Aorta (tissue), 5 donors: ENCODE data around the gene SPATS2L. TPM values are rescaled to one million over a fixed set of nuclear protein-coding genes. Genes with fewer than 3 reads are reported as not detected.

ENCODE experiments used
- ATAC-seq: fragments of 200-7000 bp; cut with Tn5 transposase; one replicate; pipeline ENCODE4 v1.9.1; 2022; ENCODE audit warnings: moderate library complexity; ENCODE audit not compliant: low FRiP score
- DNase-seq, 2 donors: peaks; one replicate each; pipeline ENCODE4 v3.0.0-alpha.2; 2020
- H3K27ac ChIP-seq, 2 donors: one replicate each; pipeline ENCODE4 v1.5.1; 2013; ENCODE audit warnings: low read length in 2 of 2, mild to moderate bottlenecking in 2 of 2, moderate library complexity in 2 of 2, control low read depth in 1 of 2, inconsistent platforms in 1 of 2, low read depth in 1 of 2
- H3K27me3 ChIP-seq, 2 donors: one replicate each; pipeline ENCODE4 v1.6.1; 2013; ENCODE audit warnings: control low read depth in 1 of 2, low read length in 1 of 2, mild to moderate bottlenecking in 1 of 2, moderate library complexity in 1 of 2; ENCODE audit not compliant: insufficient read depth in 2 of 2, control insufficient read depth in 1 of 2
- H3K36me3 ChIP-seq, 2 donors: one replicate each; pipeline ENCODE4 v1.6.1; 2013; ENCODE audit warnings: control low read depth in 1 of 2, low read length in 1 of 2, mild to moderate bottlenecking in 1 of 2; ENCODE audit not compliant: insufficient read depth in 2 of 2, control insufficient read depth in 1 of 2
- H3K4me1 ChIP-seq, 2 donors: one replicate each; pipeline ENCODE4 v1.6.1; 2013; ENCODE audit warnings: low read length in 2 of 2, control low read depth in 1 of 2, mild to moderate bottlenecking in 1 of 2, moderate library complexity in 1 of 2; ENCODE audit not compliant: insufficient read depth in 2 of 2, control insufficient read depth in 1 of 2
- H3K4me3 ChIP-seq, 2 donors: one replicate each; pipeline ENCODE4 v1.5.1; 2013; ENCODE audit warnings: low read length in 2 of 2, control low read depth in 1 of 2, mild to moderate bottlenecking in 1 of 2
- H3K9me3 ChIP-seq: one replicate; pipeline ENCODE4 v1.6.1; 2013; ENCODE audit warnings: mild to moderate bottlenecking, low read length; ENCODE audit not compliant: control insufficient read depth
- WGBS, 2 donors: extraction: QIAGEN DNeasy Blood & Tissue Kit; methylation state at CpG; one replicate each; pipeline ENCODE4 v1.1.7; 2013; 5-methylcytosine and 5-hydroxymethylcytosine counted together
- intact Hi-C, 2 donors: fragments of 100-400 bp; cut with DNase I; formaldehyde crosslinking; loops; one replicate each; pipeline versions ENCODE4 v1.14.2 to v1.15.0; 2022
- polyA plus RNA-seq, 2 donors: library from polyadenylated mRNA; stranded (reverse); fragments of 200-250 nt; gene quantifications; one replicate each; pipeline ENCODE4 v1.2.3, GENCODE V29; 2013
- total RNA-seq, 2 donors: library from RNA; stranded (reverse); fragmentation: NEBNext Ultra II Directional; extraction: Animal tissue kit (Norgen Biotek cat#: 25700); gene quantifications; one replicate each; pipeline ENCODE4 v1.2.1, GENCODE V29; 2021
- donor health status: healthy with polysubstance abuse.
- donor health status: Bipolar disorder and iron deficiency.
- donor health status: DM: no; HTN: no; CAD: no.
- donor health status: DM: no; HTN: no; CAD: no.
- donor health status: DM: yes; HTN: yes; CAD: no.

Gene SPATS2L
- total and polyA plus RNA-seq, 4 donors, result 45.0 to 82.0 (median 63.7) TPM

DNA sequence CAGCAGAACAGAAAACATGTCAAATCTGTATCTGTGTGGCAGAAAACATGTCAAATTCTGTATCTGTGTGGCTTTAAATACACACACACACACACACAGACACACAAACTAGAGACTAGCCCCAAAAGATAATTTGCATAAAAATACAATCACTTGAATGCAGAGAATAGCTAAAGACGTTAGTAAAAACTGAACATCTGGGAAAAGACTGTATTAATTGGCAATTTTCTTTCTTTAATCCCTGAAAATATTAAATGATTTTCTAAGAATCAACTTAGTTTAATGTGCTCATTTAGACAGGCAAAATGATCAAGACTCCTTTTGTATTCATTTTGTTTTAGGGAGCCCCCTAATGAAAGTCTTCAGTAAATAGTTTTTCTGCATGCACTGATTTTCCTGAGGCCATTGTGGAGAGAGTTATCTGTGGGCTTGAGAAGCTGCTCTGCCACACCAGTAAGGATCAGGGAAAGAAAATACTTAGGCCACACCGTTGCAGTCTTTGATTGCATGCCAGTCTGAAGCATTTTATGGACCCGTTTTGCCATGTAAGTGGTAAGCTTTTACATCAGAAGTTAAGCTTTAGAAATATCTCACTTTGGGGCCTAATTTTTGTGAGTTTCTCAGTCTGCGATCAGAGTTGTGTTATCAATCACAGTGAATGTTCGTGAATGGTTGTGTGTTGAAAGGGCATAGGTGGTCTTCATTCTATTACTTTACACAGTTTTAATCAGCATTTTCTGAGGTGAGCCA, 2.2 kb downstream of the SPATS2L start:
- no peaks in the 10 kb centered on the region for H3K9me3 ChIP-seq
- no peak overlapping the region for H3K4me3 ChIP-seq
- H3K27ac ChIP-seq, result no peak overlapping the region
- peaks cover 0 to 5% of the 10 kb centered on the region in 2 donors for H3K4me1 ChIP-seq
- 38 to 45% methylated on average over 5 of the region's 5 CpGs for WGBS, 2 donors
- ATAC-seq, result no peak
- no peaks in the 10 kb centered on the region for H3K36me3 ChIP-seq
- DNase-seq, result no peak
- H3K27me3 ChIP-seq, result no peaks in the 10 kb centered on the region
- intact Hi-C loops, result loop anchor here in 1 of 2 donors (10.0 kb wide), 2 partner anchors 96 to 166 kb away; no protein-coding TSS in a partner anchor

DNA sequence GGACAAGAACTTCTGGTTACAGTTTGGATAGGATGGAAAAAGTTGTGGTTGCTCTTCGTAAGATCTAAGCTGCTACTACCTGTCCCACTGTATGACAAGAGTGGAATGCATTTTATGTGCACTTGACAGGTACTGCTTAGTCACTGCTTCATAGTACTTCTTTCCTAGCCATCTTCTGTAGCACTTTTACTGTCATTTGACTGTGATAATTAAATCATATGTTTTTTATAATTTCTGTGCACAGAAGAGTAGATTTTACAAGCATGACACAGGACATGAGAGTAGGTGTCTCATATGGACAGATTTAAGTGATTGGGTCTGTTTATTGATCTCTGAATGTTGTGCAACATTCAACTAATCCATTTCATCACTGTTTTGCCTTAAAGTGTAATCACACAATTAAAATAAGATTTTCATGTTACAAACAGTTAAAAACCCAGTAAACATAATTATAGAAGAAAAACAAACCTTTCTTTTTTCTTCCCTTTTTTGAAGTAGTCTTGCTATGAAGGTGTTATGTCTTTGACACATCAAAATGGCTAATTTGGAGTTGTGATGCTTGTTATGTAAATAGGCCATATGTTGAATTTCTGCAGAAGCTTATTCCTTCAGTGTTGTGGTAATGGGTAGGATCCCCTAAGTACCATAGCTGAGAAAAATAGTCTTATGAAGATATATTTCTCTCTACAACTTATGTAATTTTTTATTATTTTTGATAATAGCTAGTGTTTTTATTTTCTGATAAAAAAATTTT, 3.0 kb downstream of the SPATS2L start:
- Histone ChIP-seq H3K27ac (no peak overlapping the region), H3K27me3 (no peaks in the 10 kb centered on the region), H3K36me3 (no peaks in the 10 kb centered on the region), H3K4me1 (peaks cover 0 to 5% of the 10 kb centered on the region in 2 donors), H3K4me3 (no peak overlapping the region), H3K9me3 (no peaks in the 10 kb centered on the region)
- WGBS, 2 donors, result 92 to 95% methylated on average over 1 of the region's 1 CpG
- intact Hi-C loops, result loop anchor here in 1 of 2 donors (10.0 kb wide), 2 partner anchors 95 to 165 kb away; no protein-coding TSS in a partner anchor
- ATAC-seq (no peak), DNase-seq (no peak)

DNA sequence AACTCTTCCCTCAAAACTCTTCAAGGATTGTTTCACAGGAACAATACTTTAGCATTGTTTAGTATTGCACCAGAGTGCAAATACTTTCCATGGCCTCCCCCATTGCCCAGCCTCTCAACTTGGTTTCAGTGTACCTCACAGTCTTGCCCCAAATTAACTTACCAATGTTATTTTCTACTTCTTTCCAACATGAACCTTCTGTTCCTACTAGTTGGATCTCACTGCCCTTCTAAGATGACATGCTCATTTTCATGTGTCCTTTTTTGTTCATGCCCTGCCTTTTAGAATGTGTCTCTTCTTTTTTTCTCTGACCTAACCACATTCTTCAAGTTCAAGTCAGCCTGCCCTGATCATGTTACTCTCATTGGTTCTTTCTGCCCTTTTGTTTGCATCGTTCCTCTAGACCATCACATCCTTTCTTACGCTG, 4.1 kb downstream of the SPATS2L start:
- H3K4me1 ChIP-seq, result peaks cover 0 to 5% of the 10 kb centered on the region in 2 donors
- WGBS, 2 donors, result 88 to 94% methylated on average over 2 of the region's 2 CpGs

DNA sequence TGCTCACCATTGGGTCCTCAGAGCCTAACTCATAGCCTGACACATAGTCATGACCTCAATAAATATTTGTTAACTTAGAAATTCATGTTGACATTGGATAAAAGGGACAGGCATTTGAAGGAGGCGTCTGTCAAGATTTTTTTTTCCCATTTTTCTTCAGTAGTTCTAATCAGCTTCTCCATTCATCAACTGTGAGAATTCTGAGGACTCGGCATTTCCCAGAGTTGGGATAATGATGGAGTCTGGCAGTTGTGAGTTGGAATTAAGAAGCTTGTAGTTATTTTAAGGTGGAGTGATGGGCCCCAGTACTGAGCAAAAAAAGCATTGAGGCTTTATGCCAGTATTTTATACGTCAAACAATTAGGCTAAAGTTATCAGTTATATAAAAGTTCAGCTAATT, 4.6 kb downstream of the SPATS2L start:
- Histone ChIP-seq H3K36me3 (no peaks in the 10 kb centered on the region), H3K27ac (no peak overlapping the region), H3K9me3 (no peaks in the 10 kb centered on the region), H3K4me1 (peaks cover 0 to 5% of the 10 kb centered on the region in 2 donors), H3K4me3 (no peak overlapping the region), H3K27me3 (no peaks in the 10 kb centered on the region)
- DNase-seq (no peak), ATAC-seq (no peak)
- intact Hi-C loops, result no loop called here
- 49 to 63% methylated on average over 3 of the region's 3 CpGs for WGBS, 2 donors

More for the DNA sequence above, 4.1 kb downstream of the SPATS2L start:
- intact Hi-C loops, result no loop called here
- H3K4me3 ChIP-seq, result no peak overlapping the region
- no peak overlapping the region for H3K27ac ChIP-seq
- no peaks in the 10 kb centered on the region for H3K36me3 ChIP-seq
- ATAC-seq (no peak), DNase-seq (no peak)
- no peaks in the 10 kb centered on the region for H3K9me3 ChIP-seq
- H3K27me3 ChIP-seq, result no peaks in the 10 kb centered on the region

DNA sequence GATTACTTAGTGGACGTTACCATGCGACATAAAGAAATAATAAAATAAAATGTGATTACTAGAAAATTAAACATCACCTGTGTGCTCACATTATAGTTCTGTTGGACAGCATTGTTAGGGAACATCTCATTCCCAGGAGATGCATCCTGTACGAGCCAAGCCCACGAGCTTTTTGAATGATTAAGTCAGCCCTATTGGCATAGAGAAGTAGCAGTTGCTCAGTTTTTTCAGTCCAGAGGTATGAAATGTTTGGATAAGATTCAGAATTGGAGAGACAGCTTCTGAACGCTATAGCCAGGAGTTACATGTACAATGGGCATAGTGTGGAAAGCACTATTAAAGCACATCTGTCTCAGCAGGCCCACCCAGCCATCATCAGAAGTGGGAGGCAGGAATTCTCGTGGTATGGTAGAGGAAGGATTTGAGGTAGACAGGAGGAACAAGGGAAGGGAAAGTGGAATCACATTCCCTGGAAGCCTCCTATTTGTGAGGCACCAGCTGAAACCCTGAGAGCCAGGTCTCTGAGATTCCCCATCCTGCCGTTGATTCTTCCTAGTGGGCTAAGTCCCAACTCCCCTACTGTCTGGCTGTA, 8.6 kb downstream of the SPATS2L start:
- DNase-seq (no peak), ATAC-seq (no peak)
- no peaks in the 10 kb centered on the region for H3K27me3 ChIP-seq
- H3K27ac ChIP-seq, result no peak overlapping the region
- no peaks in the 10 kb centered on the region for H3K36me3 ChIP-seq
- 59 to 61% methylated on average over 7 of the region's 7 CpGs for WGBS, 2 donors
- intact Hi-C loops, result no loop called here
- H3K9me3 ChIP-seq, result no peaks in the 10 kb centered on the region
- no peak overlapping the region for H3K4me3 ChIP-seq
- peaks cover 0 to 2% of the 10 kb centered on the region in 2 donors for H3K4me1 ChIP-seq

DNA sequence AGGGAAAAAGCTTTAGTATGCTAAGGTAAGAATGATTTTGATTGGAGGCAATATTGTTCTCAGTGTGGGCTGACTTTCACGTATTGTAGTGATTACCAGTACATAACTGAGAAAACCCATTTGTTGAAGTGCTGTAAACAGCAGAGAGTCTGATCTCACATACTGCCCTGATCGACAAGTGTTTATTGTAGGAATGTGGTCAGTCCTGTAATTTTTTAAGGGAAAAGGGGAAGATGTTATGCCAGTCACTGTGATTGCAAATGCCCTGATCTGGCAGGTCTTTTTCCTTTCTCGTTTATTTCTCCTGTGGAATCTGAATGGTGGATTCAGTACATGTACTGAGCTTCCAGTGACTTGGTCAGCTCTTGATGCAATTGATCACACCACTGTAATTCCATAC, 11.5 kb downstream of the SPATS2L start:
- Histone ChIP-seq H3K4me3 (no peak overlapping the region), H3K36me3 (no peaks in the 10 kb centered on the region), H3K4me1 (peaks cover 2 to 7% of the 10 kb centered on the region in 2 donors), H3K9me3 (no peaks in the 10 kb centered on the region), H3K27ac (no peak overlapping the region), H3K27me3 (no peaks in the 10 kb centered on the region)
- ATAC-seq, result no peak
- 52 to 66% methylated on average over 3 of the region's 3 CpGs for WGBS, 2 donors
- no peak for DNase-seq
- intact Hi-C loops, result no loop called here

DNA sequence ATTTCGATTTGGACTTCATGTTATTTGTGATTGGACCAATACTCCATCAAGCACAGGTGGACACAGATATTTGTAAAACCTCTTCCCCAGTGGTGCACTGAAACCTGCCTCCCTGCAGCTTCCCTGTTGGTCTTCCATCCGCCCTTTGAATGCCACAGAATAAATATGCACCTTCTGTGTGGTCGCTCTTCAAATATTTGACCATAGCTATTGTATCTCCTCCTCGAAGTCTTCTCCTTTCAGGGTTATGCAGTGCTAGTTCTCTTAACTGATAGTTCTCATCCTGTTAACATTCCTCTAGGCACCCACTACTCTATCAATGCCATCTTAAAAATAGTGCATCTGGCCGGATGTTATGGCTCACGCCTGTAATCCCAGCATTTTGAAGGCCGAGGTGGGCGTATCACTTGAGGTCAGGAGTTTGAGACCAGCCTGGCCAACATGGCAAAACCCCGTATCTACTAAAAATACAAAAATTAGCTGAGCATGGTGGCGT, 12.5 kb downstream of the SPATS2L start:
- WGBS, 2 donors, result 78% methylated on average over 10 of the region's 10 CpGs
- no peak overlapping the region for H3K4me3 ChIP-seq
- no peak overlapping the region for H3K27ac ChIP-seq
- H3K9me3 ChIP-seq, result no peaks in the 10 kb centered on the region
- H3K4me1 ChIP-seq, result peaks cover 3 to 7% of the 10 kb centered on the region in 2 donors
- no peaks in the 10 kb centered on the region for H3K27me3 ChIP-seq
- DNase-seq (no peak), ATAC-seq (no peak)
- intact Hi-C loops, result no loop called here
- H3K36me3 ChIP-seq, result no peaks in the 10 kb centered on the region

DNA sequence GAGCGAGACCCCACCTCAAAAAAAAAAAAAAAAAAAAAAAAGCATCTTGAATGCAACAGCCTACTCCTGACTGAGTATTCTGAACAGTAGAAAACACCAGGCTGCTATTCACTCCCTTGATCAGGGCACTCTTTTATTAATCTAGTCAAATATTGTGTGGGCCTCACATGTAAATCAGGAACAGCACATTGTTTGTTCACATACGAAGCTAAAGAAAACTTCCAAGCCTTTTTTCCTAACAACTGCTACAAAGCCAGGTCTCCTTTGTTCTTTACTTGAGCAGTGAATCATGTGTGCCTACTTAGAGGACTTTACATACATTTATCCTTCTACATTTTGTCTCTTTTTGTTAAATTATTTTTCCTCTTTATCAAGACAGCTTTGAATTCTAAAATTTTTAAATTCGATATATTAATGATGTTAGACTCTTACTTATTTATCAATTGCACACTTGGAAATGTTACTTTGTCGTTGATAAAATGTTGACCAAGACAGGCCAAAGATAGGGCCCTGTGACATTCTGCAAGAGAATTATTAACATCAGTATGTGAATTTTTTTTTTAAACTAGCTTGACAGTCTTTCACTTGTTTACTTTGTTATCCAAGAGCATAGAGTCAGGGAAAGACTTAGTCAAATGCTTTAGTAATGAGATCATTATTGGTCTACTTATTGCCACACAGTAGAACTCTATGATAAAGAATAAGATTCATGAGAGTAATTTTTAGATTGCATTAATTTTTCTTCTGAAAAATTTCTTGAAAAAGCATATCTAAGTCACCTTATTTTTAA, 13.2 kb downstream of the SPATS2L start:
- WGBS, 2 donors, result 51 to 59% methylated on average over 4 of the region's 4 CpGs
- ATAC-seq (no peak), DNase-seq (no peak)
- H3K4me3 ChIP-seq, result no peak overlapping the region
- intact Hi-C loops, result no loop called here
- no peaks in the 10 kb centered on the region for H3K27me3 ChIP-seq
- H3K4me1 ChIP-seq, result peaks cover 3 to 7% of the 10 kb centered on the region in 2 donors
- no peaks in the 10 kb centered on the region for H3K9me3 ChIP-seq
- H3K36me3 ChIP-seq, result no peaks in the 10 kb centered on the region
- no peak overlapping the region for H3K27ac ChIP-seq
